IMR-90 (cell line): ENCODE results near the gene SAMD8. TPM values are rescaled to one million over a fixed set of nuclear protein-coding genes. Genes with fewer than 3 reads are reported as not detected.
A peak's percentile ranks its signal among the peaks of the same experiment; 100 is the strongest.

Source experiments
- ATAC-seq: fragments of 200-7000 bp; cut with Tn5 transposase; 2 replicates; pipeline ENCODE4 v1.9.1; 2020; ENCODE audit warnings: low read depth, mild to moderate bottlenecking, moderate library complexity
- BruUV-seq: library from RNA; stranded (reverse); fragments of 400-500 nt; replicated peaks from 2 replicates; lab custom pipeline; 2021; lab: Mats Ljungman, UMichigan
- CTCF ChIA-PET: fragments of 300-600 bp; formaldehyde crosslinking; extraction: SDS; loops from one replicate; lab custom pipeline; 2021; ENCODE audit warnings: antibody characterized with exemption; lab: Yijun Ruan, JAX
- POLR2A ChIA-PET: fragments of 300-600 bp; sonication (Branson Sonifier 250); formaldehyde crosslinking; loops from one replicate; lab custom pipeline; 2022; ENCODE audit warnings: antibody characterized with exemption; ENCODE audit not compliant: unreplicated experiment; lab: Charles Lee
- DNase-seq: peaks from one replicate; pipeline ENCODE4 v3.0.0; 2013
- H2AFZ ChIP-seq: replicated peaks from 2 replicates; pipeline ENCODE3; 2013; ENCODE audit warnings: low read length, mild to moderate bottlenecking; ENCODE audit not compliant: poor library complexity
- H2AK5ac ChIP-seq: 2 replicates; pipeline ENCODE4 v1.6.1; 2013; ENCODE audit warnings: low read depth, low read length, inconsistent platforms
- H2AK9ac ChIP-seq: replicated peaks from 2 replicates; pipeline ENCODE3; 2013; ENCODE audit warnings: mild to moderate bottlenecking, low read depth, low read length, moderate library complexity; ENCODE audit not compliant: poor library complexity
- H2BK120ac ChIP-seq: 2 replicates; pipeline ENCODE4 v1.6.1; 2013; ENCODE audit warnings: low read depth, low read length, inconsistent platforms
- H2BK15ac ChIP-seq: 3 replicates; pipeline ENCODE4 v1.6.1; 2013; ENCODE audit warnings: low read depth, low read length, inconsistent platforms
- H2BK20ac ChIP-seq: 2 replicates; pipeline ENCODE4 v1.6.1; 2013; ENCODE audit warnings: low read depth, mild to moderate bottlenecking, inconsistent platforms, low read length, moderate library complexity
- H2BK5ac ChIP-seq: 2 replicates; pipeline ENCODE4 v1.6.1; 2013; ENCODE audit warnings: mild to moderate bottlenecking, low read depth, low read length, inconsistent platforms; ENCODE audit not compliant: poor library complexity, severe bottlenecking
- H3K14ac ChIP-seq: replicated peaks from 2 replicates; pipeline ENCODE4 v1.6.1; 2013; ENCODE audit warnings: low read depth, low read length, inconsistent platforms
- H3K18ac ChIP-seq: 2 replicates; pipeline ENCODE4 v1.6.1; 2013; ENCODE audit warnings: low read depth, low read length, control low read depth
- H3K23ac ChIP-seq: 2 replicates; pipeline ENCODE4 v1.6.1; 2013; ENCODE audit warnings: low read depth, low read length, inconsistent platforms
- H3K27ac ChIP-seq: 2 replicates; pipeline ENCODE4 v1.5.1; 2013; ENCODE audit warnings: mild to moderate bottlenecking, control low read depth, low read length; ENCODE audit not compliant: insufficient read depth
- H3K27me3 ChIP-seq: 2 replicates; pipeline ENCODE4 v1.6.1; 2013; ENCODE audit warnings: low read length; ENCODE audit not compliant: control insufficient read depth, insufficient read depth
- H3K36me3 ChIP-seq: 2 replicates; pipeline ENCODE4 v1.6.1; 2013; ENCODE audit warnings: low read length, mixed read lengths; ENCODE audit not compliant: control insufficient read depth, insufficient read depth
- H3K4ac ChIP-seq: 2 replicates; pipeline ENCODE4 v1.6.1; 2013; ENCODE audit warnings: low read depth, low read length, inconsistent platforms
- H3K4me1 ChIP-seq: 2 replicates; pipeline ENCODE4 v1.6.1; 2013; ENCODE audit warnings: low read length, mixed read lengths; ENCODE audit not compliant: control insufficient read depth, insufficient read depth
- H3K4me2 ChIP-seq: 2 replicates; pipeline ENCODE4 v1.6.1; 2013; ENCODE audit warnings: low read depth, mild to moderate bottlenecking, control low read depth, low read length, moderate library complexity
- H3K4me3 ChIP-seq: 2 replicates; pipeline ENCODE4 v1.5.1; 2013; ENCODE audit warnings: low read depth, mild to moderate bottlenecking, control low read depth, low read length, moderate library complexity; ENCODE audit not compliant: insufficient read depth
- H3K56ac ChIP-seq: 2 replicates; pipeline ENCODE4 v1.6.1; 2013; ENCODE audit warnings: low read length, inconsistent platforms; ENCODE audit not compliant: insufficient read depth; ENCODE audit errors: extremely low read depth
- H3K79me1 ChIP-seq, 2 experiments: 2 replicates each; pipeline ENCODE4 v1.6.1; 2013; ENCODE audit warnings: low read length in 2 of 2, inconsistent platforms in 1 of 2, low read depth in 1 of 2
- H3K9ac ChIP-seq: 2 replicates; pipeline ENCODE4 v1.6.1; 2013; ENCODE audit warnings: low read depth, low read length, control low read depth
- H3K9me1 ChIP-seq: 2 replicates; pipeline ENCODE4 v1.6.1; 2013; ENCODE audit warnings: low read length, inconsistent platforms; ENCODE audit not compliant: insufficient read depth
- H3K9me3 ChIP-seq: 2 replicates; pipeline ENCODE4 v1.6.1; 2013; ENCODE audit warnings: low read length; ENCODE audit not compliant: control insufficient read depth, insufficient read depth
- H4K20me1 ChIP-seq: 2 replicates; pipeline ENCODE4 v1.6.1; 2013; ENCODE audit warnings: low read length, inconsistent platforms; ENCODE audit not compliant: insufficient read depth
- H4K5ac ChIP-seq: 2 replicates; pipeline ENCODE4 v1.6.1; 2013; ENCODE audit warnings: mild to moderate bottlenecking, low read depth, low read length, control low read depth
- H4K8ac ChIP-seq, 2 experiments: 2 replicates each; pipeline ENCODE4 v1.6.1; 2013; ENCODE audit warnings: low read depth in 2 of 2, low read length in 2 of 2, control low read depth in 1 of 2, inconsistent platforms in 1 of 2
- H4K91ac ChIP-seq: 2 replicates; pipeline ENCODE4 v1.6.1; 2013; ENCODE audit warnings: low read depth, low read length, inconsistent platforms; ENCODE audit not compliant: insufficient read depth
- CEBPB ChIP-seq: IDR thresholded peaks from 2 replicates; pipeline ENCODE4 v1.6.1; 2012; ENCODE audit warnings: low read depth, low read length, improper control_type of control experiment
- ELK1 ChIP-seq: fragments of 150-350 bp; IDR thresholded peaks from 2 replicates; pipeline ENCODE4 v1.6.1; 2016; ENCODE audit warnings: low read depth, mild to moderate bottlenecking, low read length, moderate library complexity, borderline replicate concordance
- FOS ChIP-seq: fragments of 150-350 bp; IDR thresholded peaks from 2 replicates; pipeline ENCODE4 v1.6.1; 2016; ENCODE audit warnings: low read depth, low read length
- MAFK ChIP-seq: IDR thresholded peaks from 2 replicates; pipeline ENCODE4 v1.6.1; 2012; ENCODE audit warnings: low read depth, low read length, improper control_type of control experiment
- WGBS, 2 experiments: methylation state at CpG; one replicate each; pipeline versions ENCODE4 v1.1.5 to v1.1.7; 2013; ENCODE audit warnings: missing lambda C conversion rate in 2 of 2; ENCODE audit not compliant: insufficient read length in 1 of 2; ENCODE audit errors: extremely low coverage in 2 of 2; 5-methylcytosine and 5-hydroxymethylcytosine counted together
- dilution Hi-C: fragments of 300-500 bp; cut with HindIII; formaldehyde crosslinking; loops from one replicate; pipeline ENCODE4 v1.14.3; 2018; ENCODE audit warnings: low sequenced_read_pairs; ENCODE audit not compliant: unreplicated experiment
- in situ Hi-C: fragments of 300-500 bp; cut with MboI; formaldehyde crosslinking; loops from 3 replicates; pipeline ENCODE4 v1.14.3; 2019; ENCODE audit warnings: low sequenced_read_pairs, inconsistent platforms, mixed read lengths
- intact Hi-C: fragments of 100-400 bp; cut with micrococcal nuclease; formaldehyde crosslinking; loops from 2 replicates; pipeline ENCODE4 v1.10.0; 2022
- polyA plus RNA-seq, 3 experiments: library from polyadenylated mRNA; depleted of rRNA; stranded (reverse); fragments of >200 nt; gene quantifications; 2 replicates each; pipeline ENCODE4 v1.2.3, GENCODE V29; 2012; ENCODE audit warnings: low replicate concordance in 1 of 3
- total RNA-seq: library from RNA; depleted of rRNA; stranded (reverse); fragments of >200 nt; gene quantifications from 2 replicates; pipeline ENCODE4 v1.2.3, GENCODE V29; 2012

Gene SAMD8
- total and polyA plus RNA-seq, 2 of the 4 experiments (the other 2 are of a cell fraction): 10.1 to 28.7 TPM

DNA sequence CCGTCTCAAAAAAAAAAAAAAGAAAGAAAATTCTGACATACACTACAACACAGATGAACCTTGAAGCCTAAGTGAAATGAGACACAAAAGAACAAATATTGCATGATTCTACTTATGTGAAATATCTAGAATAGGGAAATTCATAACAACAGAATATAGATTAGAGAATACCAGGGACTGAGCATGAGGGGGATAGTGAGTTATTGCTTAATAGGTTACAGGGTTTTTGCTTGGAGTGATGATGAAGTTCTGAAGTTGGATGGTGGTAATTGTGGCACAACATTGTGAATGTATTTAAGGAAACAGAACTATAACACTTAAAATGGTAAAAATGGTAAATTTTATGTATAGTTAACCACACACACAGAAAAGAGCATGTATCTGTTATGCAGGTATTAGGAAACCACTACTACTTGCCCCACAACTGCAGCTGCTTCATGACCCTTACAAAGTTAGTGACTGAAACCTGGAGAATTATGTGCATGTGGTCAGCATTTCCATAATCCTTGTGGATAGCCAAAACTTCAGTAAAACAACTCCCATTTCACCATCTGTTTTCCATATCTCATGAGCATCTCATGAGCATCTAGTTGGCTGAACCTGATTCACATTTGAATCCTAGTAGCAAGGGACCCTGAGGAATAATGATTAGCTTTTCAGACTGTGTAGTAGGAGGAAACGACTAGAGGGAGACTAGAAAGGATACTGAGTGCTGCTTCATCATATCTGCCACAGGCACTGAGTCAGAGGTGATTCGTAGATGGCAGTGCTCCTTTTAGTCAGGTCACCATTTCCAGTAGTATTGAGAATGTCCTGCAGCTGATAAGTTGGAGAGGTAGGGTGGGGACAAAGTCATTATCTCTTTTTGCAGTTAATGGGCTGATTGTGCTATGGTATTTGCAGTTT, 26.3 kb downstream of the SAMD8 start:
- ATAC-seq (peak; percentile 64), DNase-seq (peak; percentile 72)
- no peaks in the 10 kb centered on the region for H3K9me3 ChIP-seq
- H3K79me1 ChIP-seq: peaks cover 14 to 54% of the 10 kb centered on the region in 2 experiments
- no peak overlapping the region for H2AFZ ChIP-seq
- no peak overlapping the region for H4K5ac ChIP-seq
- no peak overlapping the region for H2BK15ac ChIP-seq
- BruUV-seq: no TSS peak
- H3K18ac ChIP-seq: no peak overlapping the region
- H4K20me1 ChIP-seq: peaks cover 23% of the 10 kb centered on the region
- H3K4me1 ChIP-seq: peaks cover 6% of the 10 kb centered on the region; the same call in 1 of the 2 replicates
- no peaks in the 10 kb centered on the region for H3K27me3 ChIP-seq
- no peak overlapping the region for H2BK120ac ChIP-seq
- 0 out of 2 replicates have a peak overlapping the region, but pooled peaks have one; percentile 1 for H3K23ac ChIP-seq
- H4K8ac ChIP-seq: no peak overlapping the region
- no peak overlapping the region for H3K56ac ChIP-seq
- 0 out of 2 replicates have a peak overlapping the region, but pooled peaks have one; percentile 25 for H3K14ac ChIP-seq
- no peak overlapping the region for H3K9ac ChIP-seq
- peak overlapping the region; percentile 12 for H2BK5ac ChIP-seq
- WGBS, 2 experiments: 20% methylated on average over 1 of the region's 3 CpGs; no CpG with 5 or more reads in 1 of the 2 experiments
- no peak overlapping the region; the same call in 1 of the 2 replicates for H3K4me2 ChIP-seq
- H3K9me1 ChIP-seq: peaks cover 10% of the 10 kb centered on the region
- peak; percentile 28; the same call in 1 of the 2 replicates for TF ChIP-seq FOS
- TF ChIP-seq MAFK: peak; percentile 47
- peak; percentile 34; the same call in 1 of the 2 replicates for TF ChIP-seq CEBPB
- TF ChIP-seq ELK1: no peak
- peaks cover under 1% of the 10 kb centered on the region; the same call in 1 of the 2 replicates for H3K36me3 ChIP-seq
- no peak overlapping the region for H4K91ac ChIP-seq
- in situ Hi-C loops (no loop called here), dilution Hi-C loops (no loop called here), intact Hi-C loops (no loop called here)
- H2AK9ac ChIP-seq: no peak overlapping the region
- POLR2A ChIA-PET: no interaction called here
- H3K4ac ChIP-seq: no peak overlapping the region
- no peak overlapping the region for H3K4me3 ChIP-seq
- CTCF ChIA-PET: interaction anchor here (0.7 kb wide), 1 partner anchor 899 kb away, joined by 3 read pairs; no protein-coding TSS in a partner anchor
- H3K27ac ChIP-seq: no peak overlapping the region
- no peak overlapping the region for H2BK20ac ChIP-seq
- H2AK5ac ChIP-seq: no peak overlapping the region
